Type B pancreatic cell (in vitro differentiated cells): ENCODE data around the gene TTC39A. TPM values are rescaled to one million over a fixed set of nuclear protein-coding genes. Genes with fewer than 3 reads are reported as not detected.

Source experiments
- DNase-seq: peaks from one replicate; pipeline ENCODE4 v3.0.0; 2021; ENCODE audit warnings: mixed read lengths; ENCODE audit not compliant: unreplicated experiment; ENCODE audit errors: extremely low spot score
- H3K27ac Mint-ChIP-seq: 2 replicates; pipeline ENCODE4 v1.8.0; 2021; ENCODE audit warnings: mild to moderate bottlenecking, mixed read lengths
- H3K27me3 Mint-ChIP-seq: 2 replicates; pipeline ENCODE4 v1.8.0; 2021; ENCODE audit warnings: mixed read lengths
- H3K36me3 Mint-ChIP-seq: 2 replicates; pipeline ENCODE4 v1.8.0; 2021; ENCODE audit warnings: mixed read lengths
- H3K4me1 Mint-ChIP-seq: one replicate; pipeline ENCODE4 v1.8.0; 2021; ENCODE audit warnings: mixed read lengths; ENCODE audit not compliant: unreplicated experiment
- H3K4me3 Mint-ChIP-seq: 2 replicates; pipeline ENCODE4 v1.8.0; 2021; ENCODE audit warnings: mild to moderate bottlenecking, mixed read lengths
- H3K9me3 Mint-ChIP-seq: 2 replicates; pipeline ENCODE4 v1.8.0; 2021; ENCODE audit warnings: mixed read lengths
- CTCF ChIP-seq: fragments of 200-600 bp; sonication (generic); conservative IDR thresholded peaks from 2 replicates; pipeline ENCODE4 v1.5.0; 2021; ENCODE audit warnings: antibody characterized with exemption, mild to moderate bottlenecking
- total RNA-seq: library from RNA; stranded (reverse); gene quantifications from 2 replicates; pipeline ENCODE4 v1.2.1, GENCODE V29; 2021; ENCODE audit warnings: low replicate concordance

The TTC39A gene
- total RNA-seq, 1 donor from 2014 or later = 16.3 TPM

GRCh38 chr1:51294566-51295184 lies 35.7 kb downstream of the TTC39A start:
- H3K4me1 Mint-ChIP-seq = peaks cover 8% of the 10 kb centered on the region
- no peak for TF ChIP-seq CTCF
- H3K36me3 Mint-ChIP-seq = no peaks in the 10 kb centered on the region
- DNase-seq = no peak
- no peak overlapping the region for H3K27ac Mint-ChIP-seq
- no peak overlapping the region for H3K4me3 Mint-ChIP-seq
- no peaks in the 10 kb centered on the region for H3K9me3 Mint-ChIP-seq
- no peaks in the 10 kb centered on the region for H3K27me3 Mint-ChIP-seq

GRCh38 chr1:51293898-51294515 lies 36.4 kb downstream of the TTC39A start:
- DNase-seq = no peak
- H3K4me1 Mint-ChIP-seq = peaks cover 8% of the 10 kb centered on the region
- H3K36me3 Mint-ChIP-seq = no peaks in the 10 kb centered on the region
- no peak overlapping the region for H3K4me3 Mint-ChIP-seq
- no peaks in the 10 kb centered on the region for H3K9me3 Mint-ChIP-seq
- TF ChIP-seq CTCF = no peak
- H3K27ac Mint-ChIP-seq = no peak overlapping the region
- no peaks in the 10 kb centered on the region for H3K27me3 Mint-ChIP-seq

- H3K27ac Mint-ChIP-seq = no peak overlapping the region
- H3K4me3 Mint-ChIP-seq = no peak overlapping the region
- no peak for DNase-seq
Measured at GRCh38 chr1:51290489-51290847, 39.9 kb downstream of the TTC39A start.

GRCh38 chr1:51289676-51290488 lies 40.5 kb downstream of the TTC39A start:
- Mint-ChIP-seq H3K27ac (no peak overlapping the region), H3K27me3 (no peaks in the 10 kb centered on the region), H3K36me3 (no peaks in the 10 kb centered on the region), H3K4me3 (no peak overlapping the region), H3K4me1 (peaks cover 3% of the 10 kb centered on the region), H3K9me3 (no peaks in the 10 kb centered on the region)
- DNase-seq = no peak
- no peak for TF ChIP-seq CTCF

More at GRCh38 chr1:51290489-51290847, 39.9 kb downstream of the TTC39A start:
- Mint-ChIP-seq H3K36me3 (no peaks in the 10 kb centered on the region), H3K9me3 (no peaks in the 10 kb centered on the region), H3K27me3 (no peaks in the 10 kb centered on the region), H3K4me1 (no peaks in the 10 kb centered on the region)
- TF ChIP-seq CTCF = no peak

GRCh38 chr1:51288578-51288977 lies 41.8 kb downstream of the TTC39A start:
- no peak for TF ChIP-seq CTCF
- no peaks in the 10 kb centered on the region for H3K27me3 Mint-ChIP-seq
- no peaks in the 10 kb centered on the region for H3K36me3 Mint-ChIP-seq
- no peak overlapping the region for H3K4me3 Mint-ChIP-seq
- DNase-seq = no peak
- H3K4me1 Mint-ChIP-seq = peaks cover 14% of the 10 kb centered on the region
- H3K27ac Mint-ChIP-seq = no peak overlapping the region
- H3K9me3 Mint-ChIP-seq = no peaks in the 10 kb centered on the region
